SK-N-SH (cell line): ENCODE data around the gene SPON2. TPM values are rescaled to one million over a fixed set of nuclear protein-coding genes. Genes with fewer than 3 reads are reported as not detected.

Experiments
- CTCF ChIA-PET: fragments of 300-600, 350-600 bp; formaldehyde crosslinking; extraction: SDS; loops from one replicate; lab custom pipeline; 2021; lab: Yijun Ruan, JAX
- POLR2A ChIA-PET: fragments of 350-600 bp; sonication (Branson Sonifier 250); formaldehyde crosslinking; extraction: SDS; loops from one replicate; lab custom pipeline; 2020; ENCODE audit warnings: antibody characterized with exemption, inconsistent platforms; lab: Yijun Ruan, JAX
- DNase-seq: peaks from one replicate; pipeline ENCODE4 v3.0.0; 2012
- H2AFZ ChIP-seq: fragments of 200-600 bp; sonication (generic); 2 replicates; pipeline ENCODE4 v1.8.1; 2016; ENCODE audit warnings: antibody characterized with exemption, mild to moderate bottlenecking, low read depth
- H3F3A ChIP-seq: fragments of 200-600 bp; sonication (generic); replicated peaks from 2 replicates; pipeline ENCODE3; 2016; ENCODE audit warnings: antibody characterized with exemption, mild to moderate bottlenecking; ENCODE audit not compliant: insufficient read depth
- H3K27ac ChIP-seq, 2 experiments: fragments of 200-500 bp in 1 of 2; fragments of 200-600 bp in 1 of 2; sonication (Bioruptor generic) in 1 of 2; sonication (generic), shearing (Covaris generic) in 1 of 2; 2 replicates each; pipeline versions ENCODE4 v1.5.1 to v1.6.1; 2014 to 2016; ENCODE audit warnings: low read depth in 2 of 2, inconsistent platforms in 1 of 2, low read length in 1 of 2, mild to moderate bottlenecking in 1 of 2, mixed read lengths in 1 of 2
- H3K27me3 ChIP-seq: fragments of 200-600 bp; sonication (generic), shearing (Covaris generic); 2 replicates; pipeline ENCODE4 v1.6.1; 2016; ENCODE audit warnings: mixed run types; ENCODE audit not compliant: insufficient read depth
- H3K36me3 ChIP-seq, 2 experiments: fragments of 200-500 bp in 1 of 2; fragments of 200-600 bp in 1 of 2; sonication (Bioruptor generic) in 1 of 2; sonication (generic) in 1 of 2; replicated peaks in 1 of 2; 2 replicates each; pipeline versions ENCODE3 to v1.5.1; 2014 to 2016; ENCODE audit warnings: low read length in 1 of 2, mild to moderate bottlenecking in 1 of 2; ENCODE audit not compliant: insufficient read depth in 2 of 2, control insufficient read depth in 1 of 2
- H3K4me1 ChIP-seq, 2 experiments: fragments of 200-500 bp in 1 of 2; fragments of 200-600 bp in 1 of 2; sonication (Bioruptor generic) in 1 of 2; sonication (generic), shearing (Covaris generic) in 1 of 2; 2 replicates each; pipeline versions ENCODE4 v1.5.1 to v1.6.1; 2014 to 2016; ENCODE audit warnings: low read depth in 1 of 2, low read length in 1 of 2, mixed run types in 1 of 2; ENCODE audit not compliant: insufficient read depth in 2 of 2, control insufficient read depth in 1 of 2
- H3K4me2 ChIP-seq: fragments of 200-600 bp; sonication (generic), shearing (Covaris generic); 2 replicates; pipeline ENCODE4 v1.6.1; 2017; ENCODE audit warnings: mixed run types
- H3K4me3 ChIP-seq, 2 experiments: fragments of 200-500 bp in 1 of 2; fragments of 200-600 bp in 1 of 2; sonication (Bioruptor generic) in 1 of 2; sonication (generic), shearing (Covaris generic) in 1 of 2; 2 replicates each; pipeline versions ENCODE4 v1.5.1 to v1.8.1; 2014 to 2016; ENCODE audit warnings: low read depth in 2 of 2, inconsistent platforms in 1 of 2, low read length in 1 of 2, mild to moderate bottlenecking in 1 of 2, mixed read lengths in 1 of 2, moderate library complexity in 1 of 2
- H3K79me2 ChIP-seq: fragments of 200-600 bp; sonication (generic); 2 replicates; pipeline ENCODE4 v1.8.1; 2017; ENCODE audit warnings: mild to moderate bottlenecking; ENCODE audit not compliant: insufficient read depth
- H3K9ac ChIP-seq: fragments of 200-600 bp; sonication (generic); 2 replicates; pipeline ENCODE4 v1.6.1; 2017; ENCODE audit warnings: mixed run types
- H3K9me2 ChIP-seq: fragments of 200-600 bp; sonication (generic); 2 replicates; pipeline ENCODE4 v1.6.1; 2017; ENCODE audit warnings: mixed run types
- H3K9me3 ChIP-seq: fragments of 200-600 bp; sonication (generic); 2 replicates; pipeline ENCODE4 v1.6.1; 2017; ENCODE audit warnings: mixed run types, mild to moderate bottlenecking, moderate library complexity
- H4K20me1 ChIP-seq: fragments of 200-600 bp; sonication (generic); 2 replicates; pipeline ENCODE4 v1.6.1; 2017; ENCODE audit warnings: mild to moderate bottlenecking, mixed run types; ENCODE audit not compliant: insufficient read depth
- CHD2 ChIP-seq: fragments of 150-350 bp; IDR thresholded peaks from 2 replicates; pipeline ENCODE4 v1.6.1; 2018; ENCODE audit warnings: low read length; ENCODE audit not compliant: partially characterized antibody
- CTCF ChIP-seq: fragments of 200-600 bp; sonication (generic); IDR thresholded peaks from 2 replicates; pipeline ENCODE4 v1.6.1; 2017; ENCODE audit warnings: antibody characterized with exemption, mild to moderate bottlenecking, moderate library complexity
- EZH2phosphoT487 ChIP-seq: fragments of 200-600 bp; sonication (generic); IDR thresholded peaks from 2 replicates; pipeline ENCODE4 v1.6.1; 2017; ENCODE audit warnings: low read depth, mixed run types, mild to moderate bottlenecking, antibody characterized with exemption, moderate library complexity, borderline replicate concordance
- FOSL2 ChIP-seq: IDR thresholded peaks from 2 replicates; pipeline ENCODE4 v1.4.0; 2012; ENCODE audit warnings: low read depth, mild to moderate bottlenecking, moderate library complexity, borderline replicate concordance
- FOXJ3 ChIP-seq: sonication (generic); formaldehyde crosslinking; IDR thresholded peaks from 2 replicates; pipeline ENCODE4 v1.5.1; 2020; ENCODE audit warnings: mild to moderate bottlenecking, missing genetic modification reagents
- GABPA ChIP-seq: IDR thresholded peaks from 2 replicates; pipeline ENCODE4 v1.4.0; 2012; ENCODE audit warnings: low read depth, mild to moderate bottlenecking
- GATA2 ChIP-seq: sonication (generic); formaldehyde crosslinking; IDR thresholded peaks from 2 replicates; pipeline ENCODE4 v1.5.0; 2020; ENCODE audit warnings: mild to moderate bottlenecking, missing genetic modification reagents
- IRF3 ChIP-seq: fragments of 150-350 bp; IDR thresholded peaks from 2 replicates; pipeline ENCODE4 v1.6.1; 2016; ENCODE audit warnings: mild to moderate bottlenecking, low read depth, low read length
- MAX ChIP-seq: IDR thresholded peaks from 2 replicates; pipeline ENCODE4 v1.4.0; 2012; ENCODE audit warnings: low read depth
- NFIC ChIP-seq: IDR thresholded peaks from 2 replicates; pipeline ENCODE4 v1.4.0; 2012; ENCODE audit warnings: borderline replicate concordance
- NRF1 ChIP-seq: IDR thresholded peaks from 2 replicates; pipeline ENCODE4 v1.6.1; 2012; ENCODE audit warnings: low read depth, mild to moderate bottlenecking, low read length
- POLR2AphosphoS5 ChIP-seq: IDR thresholded peaks from 2 replicates; pipeline ENCODE4 v1.6.1; 2012; ENCODE audit warnings: low read depth, low read length
- RAD21 ChIP-seq: IDR thresholded peaks from 2 replicates; pipeline ENCODE4 v1.6.1; 2012; ENCODE audit warnings: mild to moderate bottlenecking, low read length
- RXRA ChIP-seq: IDR thresholded peaks from 2 replicates; pipeline ENCODE4 v1.4.0; 2012; ENCODE audit warnings: low read depth, mild to moderate bottlenecking, borderline replicate concordance
- SIN3A ChIP-seq: IDR thresholded peaks from 2 replicates; pipeline ENCODE4 v1.6.1; 2012; ENCODE audit warnings: low read depth, mild to moderate bottlenecking, low read length, moderate library complexity, borderline replicate concordance
- TAF1 ChIP-seq: IDR thresholded peaks from 2 replicates; pipeline ENCODE4 v1.6.1; 2012; ENCODE audit warnings: low read depth, mild to moderate bottlenecking, low read length, moderate library complexity, borderline replicate concordance
- TEAD4 ChIP-seq: IDR thresholded peaks from 2 replicates; pipeline ENCODE4 v1.4.0; 2012; ENCODE audit warnings: mild to moderate bottlenecking, borderline replicate concordance; ENCODE audit not compliant: insufficient read depth
- USF2 ChIP-seq: fragments of 150-350 bp; IDR thresholded peaks from 2 replicates; pipeline ENCODE4 v1.6.1; 2017; ENCODE audit warnings: antibody characterized with exemption, low read length, low read depth, borderline replicate concordance
- YY1 ChIP-seq: IDR thresholded peaks from 2 replicates; pipeline ENCODE4 v1.4.0; 2012; ENCODE audit warnings: low read depth, mild to moderate bottlenecking
- WGBS: methylation state at CpG from one replicate; pipeline ENCODE4 v1.1.6; 2017; ENCODE audit warnings: low lambda C conversion rate; 5-methylcytosine and 5-hydroxymethylcytosine counted together
- polyA plus RNA-seq, 3 experiments: library from polyadenylated mRNA; depleted of rRNA; stranded (reverse); fragments of >200 nt; gene quantifications; 2 replicates each; pipeline ENCODE4 v1.2.3, GENCODE V29; 2012
- TF ChIP-seq, protein P1 (sequence below): IDR thresholded peaks from 2 replicates; pipeline ENCODE4; 2012

Gene SPON2
- polyA plus RNA-seq, 1 of the 3 experiments (the other 2 are of a cell fraction), result 11.4 TPM

DNA sequence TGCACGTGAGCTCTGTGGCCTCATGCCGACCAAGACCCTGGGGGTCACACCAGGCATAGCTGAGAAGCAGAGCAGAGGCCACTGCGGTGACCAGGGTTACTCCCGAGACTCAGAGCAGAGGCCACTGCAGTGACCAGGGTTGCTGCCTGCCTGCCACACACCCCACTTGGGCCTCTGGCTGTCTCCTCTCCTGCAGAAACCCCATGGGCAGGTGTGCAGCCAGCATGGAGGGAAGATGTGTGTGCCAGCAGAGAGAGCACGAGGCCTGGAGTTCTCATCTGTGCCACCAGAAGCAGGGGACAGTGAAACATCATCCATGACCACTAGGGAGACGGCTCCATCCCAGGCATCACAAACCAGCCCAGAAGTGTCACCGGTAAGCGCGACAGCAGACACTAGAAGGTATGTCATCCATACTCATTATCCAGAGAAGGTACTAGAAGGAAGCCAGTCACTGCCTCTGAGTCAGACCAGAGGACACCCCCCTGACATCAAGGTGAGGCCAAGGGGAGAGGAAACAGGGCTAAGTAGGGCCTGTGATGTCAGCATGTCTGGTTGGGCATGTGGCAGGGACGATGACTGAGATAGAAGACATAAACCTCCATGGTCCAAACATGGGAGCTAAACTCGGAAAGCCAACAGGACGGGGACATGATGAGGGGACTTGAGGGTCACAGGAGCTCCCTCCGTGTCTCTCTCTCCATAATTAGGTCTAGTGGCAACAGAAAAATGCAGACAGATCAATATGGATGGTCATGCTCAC lies 24.2 kb upstream of the SPON2 start:
- Histone ChIP-seq H4K20me1 (no peaks in the 10 kb centered on the region), H3K4me1 (peaks cover 23 to 41% of the 10 kb centered on the region in 2 experiments; a peak in 3 of 4 replicates), H3K9ac (no peak overlapping the region), H3F3A (peaks cover 21% of the 10 kb centered on the region), H3K4me3 (no peak overlapping the region)
- CTCF ChIA-PET, result interaction anchor here (1.1 to 1.2 kb wide), 3 partner anchors 10 to 159 kb away, joined by 3 to 5 read pairs (median 4); no protein-coding TSS in a partner anchor
- POLR2A ChIA-PET, result no interaction called here
- TF ChIP-seq EZH2phosphoT487 (no peak), YY1 (no peak), TEAD4 (no peak), FOSL2 (no peak), NFIC (no peak), CHD2 (no peak), CTCF (no peak), MAX (no peak), GABPA (no peak), POLR2AphosphoS5 (no peak), FOXJ3 (CRISPR knock-in tag) (no peak), IRF3 (no peak), RXRA (no peak), NRF1 (no peak), RAD21 (no peak), SIN3A (no peak), USF2 (no peak), TAF1 (no peak), GATA2 (CRISPR knock-in tag) (no peak)
- TF ChIP-seq, protein P1, sequence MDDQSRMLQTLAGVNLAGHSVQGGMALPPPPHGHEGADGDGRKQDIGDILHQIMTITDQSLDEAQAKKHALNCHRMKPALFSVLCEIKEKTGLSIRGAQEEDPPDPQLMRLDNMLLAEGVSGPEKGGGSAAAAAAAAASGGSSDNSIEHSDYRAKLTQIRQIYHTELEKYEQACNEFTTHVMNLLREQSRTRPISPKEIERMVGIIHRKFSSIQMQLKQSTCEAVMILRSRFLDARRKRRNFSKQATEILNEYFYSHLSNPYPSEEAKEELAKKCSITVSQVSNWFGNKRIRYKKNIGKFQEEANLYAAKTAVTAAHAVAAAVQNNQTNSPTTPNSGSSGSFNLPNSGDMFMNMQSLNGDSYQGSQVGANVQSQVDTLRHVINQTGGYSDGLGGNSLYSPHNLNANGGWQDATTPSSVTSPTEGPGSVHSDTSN, result no peak
- TF ChIP-seq, all 33 proteins: peak for 0
- no peaks in the 10 kb centered on the region for H3K9me3 ChIP-seq
- no peaks in the 10 kb centered on the region for H3K36me3 ChIP-seq
- no peaks in the 10 kb centered on the region for H3K79me2 ChIP-seq
- no peak overlapping the region for H3K27ac ChIP-seq
- no peaks in the 10 kb centered on the region for H3K9me2 ChIP-seq
- no peaks in the 10 kb centered on the region for H3K27me3 ChIP-seq
- no peak overlapping the region for H2AFZ ChIP-seq
- 95% methylated on average over 6 of the region's 13 CpGs for WGBS
- DNase-seq, result peak; percentile 37
- no peak overlapping the region for H3K4me2 ChIP-seq
